T-helper 17 cell (primary cell): ENCODE results near the gene TBL1X. TPM values are rescaled to one million over a fixed set of nuclear protein-coding genes. Genes with fewer than 3 reads are reported as not detected.

Source experiments
- ATAC-seq: fragments of 150-1000 bp; cut with Tn5 transposase; 2 replicates; pipeline ENCODE4 v1.10.0; 2021; ENCODE audit warnings: mild to moderate bottlenecking, moderate library complexity
- DNase-seq, 3 donors: peaks; one replicate each; pipeline versions ENCODE4 v3.0.0 to v3.0.0-alpha.2; 2020 to 2021
- H3K9me3 ChIP-seq: one replicate; pipeline ENCODE4 v1.7.0; 2013; ENCODE audit warnings: low read length, mild to moderate bottlenecking; ENCODE audit not compliant: control insufficient read depth, poor library complexity, severe bottlenecking
- H3K27ac Mint-ChIP-seq: one replicate; pipeline ENCODE4 v1.8.0; 2022; ENCODE audit warnings: mild to moderate bottlenecking, moderate library complexity, mixed read lengths
- H3K27me3 Mint-ChIP-seq: one replicate; pipeline ENCODE4 v1.8.0; 2022; ENCODE audit warnings: mixed read lengths
- H3K36me3 Mint-ChIP-seq: one replicate; pipeline ENCODE4 v1.8.0; 2022; ENCODE audit warnings: low read depth, mixed read lengths
- H3K4me1 Mint-ChIP-seq: one replicate; pipeline ENCODE4 v1.8.0; 2022; ENCODE audit warnings: mild to moderate bottlenecking, mixed read lengths
- H3K4me3 Mint-ChIP-seq: one replicate; pipeline ENCODE4 v1.8.0; 2022; ENCODE audit warnings: mild to moderate bottlenecking, moderate library complexity, mixed read lengths
- total RNA-seq, 4 donors: library from RNA in 2 of 4; stranded (reverse) in 2 of 4; gene quantifications; one replicate each; pipeline ENCODE4 v1.2.3 and lab custom pipeline; 2022 to 2026

TBL1X gene
- total RNA-seq, 2 donors from 2014 or later, result 15.7 to 20.2 TPM

- no peak for DNase-seq
- peaks cover 2% of the 10 kb centered on the region for H3K36me3 Mint-ChIP-seq
- no peaks in the 10 kb centered on the region for H3K27me3 Mint-ChIP-seq
- peaks cover 3% of the 10 kb centered on the region for H3K4me1 Mint-ChIP-seq
- H3K9me3 ChIP-seq, result no peaks in the 10 kb centered on the region
- H3K4me3 Mint-ChIP-seq, result no peak overlapping the region
- no peak for ATAC-seq
- H3K27ac Mint-ChIP-seq, result no peak overlapping the region
These were observed 223.0 kb downstream of the TBL1X start for GRCh38 chrX:9687899-9688298.

- peaks cover 2% of the 10 kb centered on the region for H3K36me3 Mint-ChIP-seq
- H3K4me3 Mint-ChIP-seq, result peak overlapping the region; percentile 33
- no peak overlapping the region for H3K27ac Mint-ChIP-seq
- no peak for DNase-seq
- ATAC-seq, result no peak
- peaks cover 5% of the 10 kb centered on the region for H3K4me1 Mint-ChIP-seq
- no peaks in the 10 kb centered on the region for H3K27me3 Mint-ChIP-seq
- no peaks in the 10 kb centered on the region for H3K9me3 ChIP-seq
These were observed 224.0 kb downstream of the TBL1X start for GRCh38 chrX:9688833-9689232.

GRCh38 chrX:9690046-9690445 lies 225.2 kb downstream of the TBL1X start:
- DNase-seq, result no peak
- no peak overlapping the region for H3K4me3 Mint-ChIP-seq
- H3K9me3 ChIP-seq, result no peaks in the 10 kb centered on the region
- H3K36me3 Mint-ChIP-seq, result peaks cover 2% of the 10 kb centered on the region
- no peak for ATAC-seq
- H3K27me3 Mint-ChIP-seq, result no peaks in the 10 kb centered on the region
- H3K4me1 Mint-ChIP-seq, result peaks cover 5% of the 10 kb centered on the region
- no peak overlapping the region for H3K27ac Mint-ChIP-seq

GRCh38 chrX:9693307-9694001 lies 228.6 kb downstream of the TBL1X start:
- Mint-ChIP-seq H3K4me1 (peaks cover 5% of the 10 kb centered on the region), H3K27me3 (no peaks in the 10 kb centered on the region), H3K4me3 (no peak overlapping the region), H3K36me3 (no peaks in the 10 kb centered on the region), H3K27ac (peak overlapping the region; percentile 41)
- ATAC-seq (no peak), DNase-seq (no peak)
- no peaks in the 10 kb centered on the region for H3K9me3 ChIP-seq

- H3K36me3 Mint-ChIP-seq, result no peaks in the 10 kb centered on the region
- H3K4me1 Mint-ChIP-seq, result no peaks in the 10 kb centered on the region
- ATAC-seq (no peak), DNase-seq (no peak)
- H3K27me3 Mint-ChIP-seq, result no peaks in the 10 kb centered on the region
- peak overlapping the region; percentile 14 for H3K27ac Mint-ChIP-seq
- no peaks in the 10 kb centered on the region for H3K9me3 ChIP-seq
- H3K4me3 Mint-ChIP-seq, result no peak overlapping the region
These were observed 233.7 kb downstream of the TBL1X start for GRCh38 chrX:9698576-9698975.

- no peaks in the 10 kb centered on the region for H3K36me3 Mint-ChIP-seq
- DNase-seq (no peak), ATAC-seq (no peak)
- H3K27ac Mint-ChIP-seq, result no peak overlapping the region
- no peaks in the 10 kb centered on the region for H3K9me3 ChIP-seq
- no peak overlapping the region for H3K4me3 Mint-ChIP-seq
- no peaks in the 10 kb centered on the region for H3K27me3 Mint-ChIP-seq
- H3K4me1 Mint-ChIP-seq, result no peaks in the 10 kb centered on the region
These were observed 235.7 kb downstream of the TBL1X start for GRCh38 chrX:9700555-9700954.

- H3K9me3 ChIP-seq, result no peaks in the 10 kb centered on the region
- ATAC-seq, result no peak
- Mint-ChIP-seq H3K4me3 (no peak overlapping the region), H3K36me3 (no peaks in the 10 kb centered on the region), H3K4me1 (no peaks in the 10 kb centered on the region), H3K27ac (no peak overlapping the region), H3K27me3 (no peaks in the 10 kb centered on the region)
- DNase-seq, result no peak
These were observed 236.9 kb downstream of the TBL1X start for GRCh38 chrX:9701790-9702189.

- DNase-seq (no peak), ATAC-seq (no peak)
- no peaks in the 10 kb centered on the region for H3K27me3 Mint-ChIP-seq
These were observed 238.5 kb downstream of the TBL1X start for GRCh38 chrX:9703406-9703805.

GRCh38 chrX:9704876-9705465 lies 240.1 kb downstream of the TBL1X start:
- Mint-ChIP-seq H3K4me1 (peaks cover 5% of the 10 kb centered on the region), H3K27ac (no peak overlapping the region), H3K4me3 (no peak overlapping the region), H3K36me3 (no peaks in the 10 kb centered on the region), H3K27me3 (no peaks in the 10 kb centered on the region)
- DNase-seq (no peak), ATAC-seq (no peak)
- H3K9me3 ChIP-seq, result no peaks in the 10 kb centered on the region

More at GRCh38 chrX:9703406-9703805, 238.5 kb downstream of the TBL1X start:
- H3K9me3 ChIP-seq, result no peaks in the 10 kb centered on the region
- Mint-ChIP-seq H3K4me3 (peak overlapping the region; percentile 25), H3K27ac (no peak overlapping the region), H3K36me3 (no peaks in the 10 kb centered on the region), H3K4me1 (no peaks in the 10 kb centered on the region)

GRCh38 chrX:9706421-9706820 lies 241.6 kb downstream of the TBL1X start:
- Mint-ChIP-seq H3K27ac (no peak overlapping the region), H3K27me3 (no peaks in the 10 kb centered on the region), H3K4me1 (peaks cover 5% of the 10 kb centered on the region), H3K36me3 (no peaks in the 10 kb centered on the region), H3K4me3 (no peak overlapping the region)
- ATAC-seq (no peak), DNase-seq (no peak)
- no peaks in the 10 kb centered on the region for H3K9me3 ChIP-seq

GRCh38 chrX:9707306-9708033 lies 242.6 kb downstream of the TBL1X start:
- Mint-ChIP-seq H3K4me1 (peaks cover 5% of the 10 kb centered on the region), H3K36me3 (no peaks in the 10 kb centered on the region), H3K27ac (no peak overlapping the region), H3K4me3 (no peak overlapping the region), H3K27me3 (no peaks in the 10 kb centered on the region)
- no peaks in the 10 kb centered on the region for H3K9me3 ChIP-seq
- DNase-seq, result no peak
- ATAC-seq, result no peak

GRCh38 chrX:9708086-9708485 lies 243.2 kb downstream of the TBL1X start:
- no peak overlapping the region for H3K27ac Mint-ChIP-seq
- H3K4me3 Mint-ChIP-seq, result no peak overlapping the region
- ATAC-seq, result no peak
- H3K36me3 Mint-ChIP-seq, result no peaks in the 10 kb centered on the region
- no peaks in the 10 kb centered on the region for H3K9me3 ChIP-seq
- peaks cover 5% of the 10 kb centered on the region for H3K4me1 Mint-ChIP-seq
- H3K27me3 Mint-ChIP-seq, result no peaks in the 10 kb centered on the region
- DNase-seq, result no peak

- Mint-ChIP-seq H3K4me3 (peak overlapping the region; percentile 50), H3K27me3 (no peaks in the 10 kb centered on the region), H3K27ac (peak overlapping the region; percentile 67), H3K36me3 (no peaks in the 10 kb centered on the region), H3K4me1 (peaks cover 5% of the 10 kb centered on the region)
- H3K9me3 ChIP-seq, result no peaks in the 10 kb centered on the region
- ATAC-seq, result peak; percentile 91
- peak; percentile 57 to 70 (median 67) for DNase-seq
These were observed 244.2 kb downstream of the TBL1X start for GRCh38 chrX:9708923-9709553.
